Measurements from ENCODE around the gene KRT39.

DNA sequence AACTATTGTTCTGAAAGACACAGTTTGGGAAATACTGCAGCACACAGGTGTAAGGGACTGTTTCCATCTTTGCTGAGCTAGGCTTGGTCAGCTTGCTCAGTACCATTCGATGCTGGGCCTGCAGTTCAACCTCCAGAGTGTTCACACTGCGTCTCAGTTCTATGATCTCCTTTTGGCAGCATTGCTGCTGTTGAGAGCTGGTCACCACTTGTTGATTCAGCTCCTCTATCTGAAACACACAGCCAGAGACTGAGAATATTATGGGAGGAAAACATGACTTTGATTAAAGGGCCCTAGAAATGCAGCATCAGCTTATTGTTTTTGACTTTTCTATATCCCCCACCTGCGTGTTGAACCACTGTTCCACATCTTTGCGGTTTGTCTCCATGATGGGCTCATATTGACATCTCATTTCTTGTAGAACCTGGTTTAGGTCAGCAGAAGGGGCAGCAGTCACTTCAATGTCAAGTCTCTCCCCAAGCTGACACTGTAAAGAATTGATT is 4.6 kb downstream of the KRT39 start:
- TF ChIP-seq, protein P1, sequence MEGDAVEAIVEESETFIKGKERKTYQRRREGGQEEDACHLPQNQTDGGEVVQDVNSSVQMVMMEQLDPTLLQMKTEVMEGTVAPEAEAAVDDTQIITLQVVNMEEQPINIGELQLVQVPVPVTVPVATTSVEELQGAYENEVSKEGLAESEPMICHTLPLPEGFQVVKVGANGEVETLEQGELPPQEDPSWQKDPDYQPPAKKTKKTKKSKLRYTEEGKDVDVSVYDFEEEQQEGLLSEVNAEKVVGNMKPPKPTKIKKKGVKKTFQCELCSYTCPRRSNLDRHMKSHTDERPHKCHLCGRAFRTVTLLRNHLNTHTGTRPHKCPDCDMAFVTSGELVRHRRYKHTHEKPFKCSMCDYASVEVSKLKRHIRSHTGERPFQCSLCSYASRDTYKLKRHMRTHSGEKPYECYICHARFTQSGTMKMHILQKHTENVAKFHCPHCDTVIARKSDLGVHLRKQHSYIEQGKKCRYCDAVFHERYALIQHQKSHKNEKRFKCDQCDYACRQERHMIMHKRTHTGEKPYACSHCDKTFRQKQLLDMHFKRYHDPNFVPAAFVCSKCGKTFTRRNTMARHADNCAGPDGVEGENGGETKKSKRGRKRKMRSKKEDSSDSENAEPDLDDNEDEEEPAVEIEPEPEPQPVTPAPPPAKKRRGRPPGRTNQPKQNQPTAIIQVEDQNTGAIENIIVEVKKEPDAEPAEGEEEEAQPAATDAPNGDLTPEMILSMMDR (IDR thresholded peaks at IDR 0.05) = no peak
- TF ChIP-seq TCF7L2 (IDR thresholded peaks at IDR 0.05; ENCODE audit: low read depth, low read length) = no peak
- no peak for TF ChIP-seq POLR2AphosphoS5 (IDR thresholded peaks at IDR 0.05; ENCODE audit: low read depth, low read length)
